HG02973 (cell line): ENCODE results near the gene SCAMP2.
A peak's percentile ranks its signal among the peaks of the same experiment; 100 is the strongest.
"Not testable (repeated sequence)": the region's sequence is repeated elsewhere in the genome, so short reads cannot be mapped to it uniquely, and the experiment has no call there.

Experiments used
- ATAC-seq: cut with Tn5 transposase; IDR thresholded peaks from one replicate; pipeline ENCODE4 v1.9.1; 2021; ENCODE audit warnings: moderate library complexity; ENCODE audit not compliant: unreplicated experiment

The SCAMP2 gene, protein sequence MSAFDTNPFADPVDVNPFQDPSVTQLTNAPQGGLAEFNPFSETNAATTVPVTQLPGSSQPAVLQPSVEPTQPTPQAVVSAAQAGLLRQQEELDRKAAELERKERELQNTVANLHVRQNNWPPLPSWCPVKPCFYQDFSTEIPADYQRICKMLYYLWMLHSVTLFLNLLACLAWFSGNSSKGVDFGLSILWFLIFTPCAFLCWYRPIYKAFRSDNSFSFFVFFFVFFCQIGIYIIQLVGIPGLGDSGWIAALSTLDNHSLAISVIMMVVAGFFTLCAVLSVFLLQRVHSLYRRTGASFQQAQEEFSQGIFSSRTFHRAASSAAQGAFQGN

GRCh38 chr15:74873036-74873755 lies at the start of gene SCAMP2:
Gene SCAMP2 (minus strand): TSS chr15:74873365. CDS start chr15:74873255, 110 bp downstream.
- peak; percentile 69 for ATAC-seq

DNA sequence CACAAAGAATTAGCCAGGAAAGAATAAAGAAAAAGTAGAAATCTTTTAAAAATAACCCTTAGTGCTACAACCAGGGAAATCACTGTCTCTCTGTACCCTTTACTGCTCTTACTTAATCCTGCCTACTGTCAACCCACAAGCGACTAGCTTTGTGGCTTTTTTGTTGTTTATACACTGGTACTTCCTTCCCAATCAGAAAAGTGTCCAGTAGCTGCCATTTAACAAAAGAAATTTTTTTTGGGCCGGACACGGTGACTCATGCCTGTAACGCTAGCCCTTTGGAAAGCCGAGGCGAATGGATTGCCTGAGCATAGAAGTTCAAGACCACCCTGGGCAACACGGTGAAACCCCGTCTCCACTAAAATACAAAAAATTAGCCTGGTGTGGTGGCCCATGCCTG lies 47.3 kb upstream of the SCAMP2 start:
- ATAC-seq, result no peak

DNA sequence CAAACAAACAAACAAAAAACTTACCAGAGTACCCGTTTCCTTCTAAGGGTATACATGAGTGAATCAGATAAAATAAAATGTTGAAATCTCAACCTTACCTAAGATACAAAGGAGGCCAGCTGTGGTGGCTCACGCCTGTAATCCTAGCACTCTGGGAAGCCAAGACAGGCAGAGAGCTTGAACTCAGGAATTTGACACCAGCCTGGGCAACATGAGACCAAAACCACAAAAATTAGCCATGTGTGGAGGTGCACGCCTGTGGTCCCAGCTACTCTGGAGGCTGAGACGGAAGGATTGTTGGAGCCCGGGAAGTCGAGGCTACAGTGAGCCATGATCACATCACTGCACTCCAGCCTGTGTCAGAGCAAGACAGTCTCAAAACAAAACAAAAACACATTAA lies 44.5 kb upstream of the SCAMP2 start:
- no peak for ATAC-seq

- not testable (repeated sequence) for ATAC-seq
Measured at GRCh38 chr15:74913799-74914198, 40.6 kb upstream of the SCAMP2 start.

DNA sequence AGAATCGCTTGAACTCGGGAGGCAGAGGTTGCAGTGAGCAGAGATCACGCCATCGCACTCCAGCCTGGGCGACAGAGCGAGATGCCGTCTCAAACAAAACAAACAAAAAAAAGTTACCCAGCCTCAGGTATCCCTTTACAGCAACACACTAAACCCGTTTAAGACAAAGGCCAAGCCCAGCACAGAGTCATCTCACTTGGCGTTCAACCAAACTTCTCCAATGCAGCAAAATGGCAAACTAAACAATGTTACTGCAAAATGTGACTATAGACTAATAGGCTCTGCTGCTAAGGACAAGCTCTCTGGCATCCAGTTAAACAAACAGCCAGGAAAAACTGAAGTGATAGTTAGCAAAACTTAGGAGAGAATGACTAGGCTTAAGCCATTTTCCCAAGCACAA lies 39.9 kb upstream of the SCAMP2 start:
- no peak for ATAC-seq

GRCh38 chr15:74908635-74909034 lies 35.5 kb upstream of the SCAMP2 start:
- no peak for ATAC-seq

DNA sequence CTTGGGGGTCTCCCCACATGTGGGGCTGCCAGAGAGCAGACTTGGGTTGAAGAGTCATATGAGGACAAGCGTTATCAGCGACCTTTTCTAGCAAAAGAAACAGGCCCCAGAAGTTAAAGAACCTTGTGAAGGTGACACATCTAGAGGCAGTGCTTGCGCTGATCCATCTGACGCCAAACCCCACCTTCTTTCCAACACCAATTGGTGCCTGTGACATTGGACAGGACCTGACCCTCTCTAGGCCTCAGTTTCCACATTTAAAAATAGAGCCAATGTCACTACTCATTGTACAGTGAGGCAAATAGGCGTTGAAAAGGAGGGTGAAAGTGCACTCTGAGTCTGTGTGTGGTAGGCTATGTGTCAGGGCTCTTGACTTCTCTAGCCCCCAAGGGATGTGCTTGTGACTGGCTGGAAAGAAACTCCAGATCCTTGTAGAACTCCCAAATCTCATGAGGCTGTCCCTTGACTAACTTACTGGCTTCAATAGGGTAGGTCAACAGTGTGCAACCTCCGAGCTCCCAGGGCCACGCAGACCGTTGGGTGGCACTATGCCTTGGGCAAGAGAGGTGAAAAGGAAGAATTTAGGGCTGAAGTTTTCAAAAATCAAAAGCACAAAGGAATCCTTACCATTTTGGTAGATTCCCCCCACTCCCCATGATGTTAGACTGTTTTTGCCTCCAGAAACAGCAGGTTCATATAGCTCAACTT lies 34.2 kb upstream of the SCAMP2 start:
- no peak for ATAC-seq

GRCh38 chr15:74906450-74907162 lies 33.4 kb upstream of the SCAMP2 start, which contains the start of gene FAM219B:
Gene FAM219B (minus strand): TSS chr15:74906851. CDS start chr15:74906800, 51 bp downstream.
- peak; percentile 72 for ATAC-seq

GRCh38 chr15:74906067-74906449 lies 32.9 kb upstream of the SCAMP2 start:
- peak; percentile 26 for ATAC-seq

DNA sequence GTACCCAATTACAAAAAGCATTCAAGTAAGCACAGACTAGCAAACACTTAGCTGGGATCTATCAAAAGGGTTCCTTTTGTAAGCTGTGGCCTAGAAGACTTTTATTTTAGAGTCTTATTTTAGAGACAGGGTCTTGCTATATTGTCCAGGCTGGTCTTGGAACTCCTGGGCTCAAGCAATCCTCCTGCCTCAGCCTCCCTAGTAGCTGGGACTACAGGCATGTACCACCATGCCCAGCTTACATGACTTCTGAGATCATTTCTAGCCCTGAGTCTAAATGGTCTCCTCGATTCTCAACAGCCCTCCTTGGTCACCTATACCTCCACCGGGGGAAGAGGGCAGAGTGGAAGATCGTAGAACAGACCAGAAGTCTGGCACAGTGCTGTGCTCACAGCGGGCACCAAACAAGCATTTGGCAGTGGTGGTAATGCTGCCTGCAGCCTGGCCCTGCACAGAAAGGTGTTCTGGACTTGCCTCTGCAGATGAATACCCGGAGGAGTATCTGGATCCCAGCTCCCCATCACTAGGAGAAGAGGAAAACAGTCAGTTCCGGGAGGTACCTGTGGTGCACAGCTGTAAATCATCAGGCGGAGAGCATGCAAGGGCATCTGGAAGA lies 31.1 kb upstream of the SCAMP2 start:
- ATAC-seq, result no peak

- no peak for ATAC-seq
Measured at GRCh38 chr15:74903676-74904075, 30.5 kb upstream of the SCAMP2 start.

DNA sequence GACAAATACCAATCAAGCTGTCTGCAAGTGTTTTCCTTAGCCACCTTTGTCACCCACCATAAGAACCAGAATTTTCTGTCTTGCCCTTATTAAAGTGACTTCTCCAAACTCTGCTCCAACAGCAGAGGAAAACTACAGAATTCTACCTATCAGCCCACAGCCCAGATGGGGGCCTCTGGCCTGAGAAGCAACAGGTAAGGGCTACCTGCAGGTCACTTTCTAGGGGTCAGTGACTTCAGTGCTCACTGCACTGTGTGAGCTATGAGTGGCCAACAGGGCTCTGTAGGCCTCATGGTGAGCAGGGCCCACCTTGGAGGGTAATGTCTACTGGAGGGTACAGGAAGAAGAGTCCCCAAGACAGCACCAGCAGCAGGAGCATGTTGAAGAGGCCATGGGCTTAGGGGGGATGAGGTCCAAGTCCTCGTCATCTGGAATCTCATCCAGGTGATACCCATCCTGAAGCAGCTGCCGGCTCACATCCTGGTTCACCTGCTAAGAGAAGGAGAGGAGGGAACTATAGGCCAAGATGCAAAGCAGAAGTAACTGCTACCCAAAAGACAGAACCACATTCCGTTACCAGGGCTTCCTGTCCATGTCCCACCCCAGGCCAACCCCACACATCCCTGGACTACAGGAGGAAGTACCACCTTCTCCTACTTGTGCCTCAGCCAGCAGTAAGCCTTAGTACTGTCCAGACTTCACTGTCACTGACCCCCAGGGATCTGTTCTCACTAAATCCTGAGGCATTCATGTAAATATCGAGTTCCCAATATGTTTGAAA lies 29.3 kb upstream of the SCAMP2 start:
- ATAC-seq, result no peak

DNA sequence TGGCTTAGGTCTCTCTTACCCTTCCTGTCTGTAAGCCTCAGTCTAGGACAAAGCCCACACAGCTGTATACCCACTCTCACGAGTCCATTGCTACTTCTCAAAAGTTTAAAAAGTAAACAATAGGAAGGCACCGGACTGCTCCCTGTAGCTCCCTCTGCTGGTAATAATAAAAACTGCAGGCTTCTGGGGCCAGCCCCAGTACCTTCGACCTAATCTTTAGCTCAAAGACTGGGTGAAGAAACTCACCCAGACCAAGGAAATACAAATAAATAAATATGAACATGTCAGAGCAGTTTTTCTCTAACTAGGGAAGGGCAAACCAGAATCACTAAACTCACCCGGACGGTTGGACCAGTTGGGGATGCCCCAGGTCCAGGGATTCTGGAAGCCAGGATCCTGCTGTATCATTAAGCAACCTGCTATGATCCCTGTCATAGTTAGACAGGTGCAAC lies 28.5 kb upstream of the SCAMP2 start:
- no peak for ATAC-seq

DNA sequence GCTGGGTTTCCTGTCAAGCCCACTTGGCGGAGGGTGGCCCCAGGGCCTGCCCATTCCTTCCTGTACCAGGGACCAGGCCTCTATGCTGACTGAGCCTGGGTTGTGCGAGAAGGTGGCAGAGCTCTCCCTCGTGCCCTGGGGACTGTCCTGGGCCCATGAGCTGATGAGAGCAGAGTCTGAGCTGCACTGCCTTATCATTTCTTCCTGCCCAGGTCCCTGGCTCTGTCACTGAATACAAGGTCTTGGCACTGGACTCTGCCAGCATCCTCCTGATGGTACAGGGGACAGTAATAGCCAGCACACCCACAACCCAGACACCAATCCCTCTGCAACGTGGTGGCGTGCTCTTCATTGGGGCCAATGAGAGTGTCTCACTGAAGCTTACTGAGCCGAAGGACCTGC lies 24.1 kb upstream of the SCAMP2 start:
- ATAC-seq, result no peak

GRCh38 chr15:74896316-74896715 lies 23.2 kb upstream of the SCAMP2 start:
- no peak for ATAC-seq

GRCh38 chr15:74895830-74896229 lies 22.7 kb upstream of the SCAMP2 start:
- no peak for ATAC-seq

DNA sequence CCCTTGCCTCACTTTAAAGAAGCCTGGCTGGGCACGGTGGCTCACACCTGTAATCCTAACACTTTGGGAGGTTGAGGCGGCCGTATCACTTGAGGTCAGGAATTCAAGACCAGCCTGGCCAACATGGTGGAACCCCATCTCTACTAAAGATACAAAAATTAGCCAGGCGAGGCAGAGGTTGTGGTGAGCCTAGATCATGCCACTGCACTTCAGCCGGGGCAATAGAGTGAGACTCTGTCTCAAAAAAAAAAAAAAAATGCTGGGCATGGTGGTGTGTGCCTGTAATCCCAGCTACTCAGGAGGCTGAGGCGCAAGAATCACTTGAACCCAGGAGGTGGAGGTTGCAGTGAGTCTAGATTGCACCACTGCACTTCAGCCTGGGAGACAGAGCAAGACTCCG lies 21.2 kb upstream of the SCAMP2 start:
- not testable (repeated sequence) for ATAC-seq

DNA sequence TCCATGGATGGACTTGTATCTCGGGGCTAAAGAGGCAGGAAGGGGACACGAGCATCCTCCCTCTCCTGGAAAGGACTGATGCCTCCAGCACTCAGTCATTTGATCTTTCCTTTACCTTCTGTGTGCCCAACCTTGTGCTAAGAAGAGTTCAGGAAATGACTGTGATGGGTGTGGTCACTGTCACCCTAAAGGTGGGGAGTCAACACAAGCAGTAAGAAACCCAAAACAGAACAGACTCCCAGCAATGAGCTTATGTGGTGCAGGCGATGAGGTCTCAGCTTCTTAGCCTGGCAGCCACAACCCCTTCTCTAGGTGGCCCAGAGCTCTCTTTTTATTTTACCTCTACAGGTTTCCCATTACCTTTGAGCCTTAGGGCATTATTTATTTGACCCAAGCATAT lies 20.5 kb upstream of the SCAMP2 start:
- ATAC-seq, result no peak

DNA sequence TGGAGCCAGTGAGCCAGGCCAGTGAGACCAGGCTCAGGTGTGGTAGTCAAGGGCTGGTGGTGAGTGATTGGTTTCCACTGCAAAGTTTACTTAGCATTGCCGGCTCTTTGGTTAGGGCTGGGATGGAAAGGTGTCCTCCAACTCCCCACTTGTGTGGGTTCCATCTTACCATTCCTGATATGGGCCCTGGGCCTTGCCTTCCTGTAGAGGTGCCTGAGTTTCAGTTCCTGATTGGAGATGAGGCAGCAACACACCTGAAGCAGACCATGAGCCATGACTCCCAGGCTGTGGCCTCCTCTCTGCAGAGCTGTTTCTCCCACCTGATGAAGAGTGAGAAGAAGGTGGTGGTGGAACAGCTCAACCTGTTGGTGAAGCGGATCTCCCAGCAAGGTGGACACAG lies 19.8 kb upstream of the SCAMP2 start:
- ATAC-seq, result no peak

DNA sequence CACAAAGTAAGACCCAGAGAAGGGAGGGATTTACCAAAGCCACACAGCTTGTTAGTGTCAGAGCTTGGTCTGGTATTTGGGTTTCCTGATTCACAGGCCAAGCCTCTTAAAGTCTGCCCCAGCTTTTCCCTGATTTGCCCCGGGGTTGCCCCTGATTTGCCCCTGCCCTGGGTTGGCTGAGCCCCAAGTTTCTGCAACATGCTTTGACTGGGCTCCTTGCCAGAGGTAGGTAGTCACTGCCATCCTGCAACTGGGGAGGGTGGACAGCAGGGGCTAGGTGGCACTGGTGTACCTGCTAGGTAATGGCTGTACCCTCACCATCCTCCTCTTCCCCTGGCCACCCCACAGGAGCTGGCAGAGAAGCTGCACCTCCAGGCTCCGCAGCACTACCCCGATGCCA lies 19.1 kb upstream of the SCAMP2 start:
- no peak for ATAC-seq
